ENCODE results near the gene HAAO. TPM values are rescaled to one million over a fixed set of nuclear protein-coding genes. Genes with fewer than 3 reads are reported as not detected.
A peak's percentile ranks its signal among the peaks of the same experiment; 100 is the strongest.

Gene HAAO
- total RNA-seq, 1 experiment from 2014 or later, result 6.6 TPM

DNA sequence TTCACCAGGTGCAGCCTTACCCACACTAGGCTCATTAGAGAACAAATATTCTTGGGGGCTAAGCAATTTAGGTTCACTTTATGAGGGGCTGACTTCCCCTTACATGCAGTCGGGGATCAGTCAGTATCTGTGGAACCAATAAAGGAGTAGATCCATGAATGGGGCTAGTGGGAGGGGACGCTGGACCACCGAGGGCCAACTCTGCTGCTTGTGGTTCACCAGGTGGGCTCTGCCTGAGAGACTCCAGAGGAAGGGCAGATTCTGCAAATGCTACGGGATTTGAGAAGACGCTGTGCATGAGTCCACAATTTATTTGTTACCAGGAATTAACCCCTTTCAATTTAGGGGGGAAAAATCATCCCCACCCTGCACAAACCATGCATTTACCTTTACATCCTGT, 15.9 kb upstream of the HAAO start:
- Histone ChIP-seq H3K18ac (ENCODE audit: insufficient read length, low read depth, low read length) (no peak overlapping the region), H2BK15ac (ENCODE audit: low read depth, low read length) (no peak overlapping the region), H3K27ac (ENCODE audit: insufficient read length, low read depth, low read length) (no peak overlapping the region), H3K4ac (ENCODE audit: low read depth, low read length) (no peak overlapping the region), H2AK5ac (ENCODE audit: insufficient read length, low read length) (no peak overlapping the region), H3K79me2 (ENCODE audit: insufficient read depth, low read length) (no peaks in the 10 kb centered on the region), H4K5ac (ENCODE audit: insufficient read length, low read depth, low read length) (no peak overlapping the region), H3K79me1 (ENCODE audit: insufficient read depth, low read depth, low read length, poor library complexity, severe bottlenecking) (no peaks in the 10 kb centered on the region), H3K14ac (ENCODE audit: insufficient read depth, low read length) (no peak overlapping the region), H3K27me3 (ENCODE audit: insufficient read depth, low read length) (0 out of 2 replicates have a peak, but pooled peaks cover 2% of the 10 kb centered on the region), H3K56ac (ENCODE audit: insufficient read length, low read depth, low read length) (no peak overlapping the region), H3K23ac (ENCODE audit: insufficient read length, low read depth, low read length) (no peak overlapping the region), H3K9me3 (ENCODE audit: control insufficient read depth, low read depth, low read length) (no peaks in the 10 kb centered on the region), H3K9ac (ENCODE audit: extremely low read depth, insufficient read length, low read length) (no peak overlapping the region), H3K4me1 (ENCODE audit: insufficient read depth, low read length) (no peaks in the 10 kb centered on the region), H2BK5ac (ENCODE audit: insufficient read length, low read length) (no peak overlapping the region), H2AFZ (ENCODE audit: low read length) (no peak overlapping the region), H3K23me2 (ENCODE audit: insufficient read length, low read depth, low read length, poor library complexity, severe bottlenecking) (peaks cover 6% of the 10 kb centered on the region), H2BK20ac (ENCODE audit: low read depth, low read length, poor library complexity, severe bottlenecking) (no peak overlapping the region), H4K20me1 (ENCODE audit: control insufficient read depth, insufficient read depth, insufficient read length) (no peaks in the 10 kb centered on the region), H4K91ac (ENCODE audit: insufficient read length, low read depth, low read length) (no peak overlapping the region), H4K8ac (replicated peaks; ENCODE audit: insufficient read length, low read depth, low read length) (no peak overlapping the region), H3T11ph (ENCODE audit: low read length) (no peak overlapping the region), H2BK120ac (ENCODE audit: low read depth, low read length, poor library complexity, severe bottlenecking) (no peak overlapping the region), H3K4me2 (ENCODE audit: insufficient read depth, insufficient read length, low read length) (no peak overlapping the region), H2BK12ac (ENCODE audit: insufficient read length, low read depth, low read length) (no peak overlapping the region)
- no peak for TF ChIP-seq CTCF (conservative IDR thresholded peaks at IDR 0.05)
- H3K9me3 Mint-ChIP-seq, result peaks cover 2 to 5% of the 10 kb centered on the region in 2 experiments; a peak in 4 of 5 replicates
- H3K27me3 Mint-ChIP-seq (ENCODE audit: low read depth), result peaks cover 15% of the 10 kb centered on the region
- WGBS (ENCODE audit: extremely low coverage, insufficient read length, low lambda C conversion rate), result no CpG with 5 or more reads among the region's 5 CpGs
- H3K36me3 Mint-ChIP-seq (ENCODE audit: insufficient read depth in 1 of 3, low read depth in 3 of 3), result peaks cover 0 to 4% (median 2%) of the 10 kb centered on the region in 3 experiments; a peak in 2 of 7 replicates
- H3K4me3 Mint-ChIP-seq, result 0 out of 5 replicates have a peak overlapping the region, but pooled peaks of 1 of the 2 experiments have one; percentile 18
- no peak for DNase-seq
- no peak overlapping the region for H3K27ac Mint-ChIP-seq
- peaks cover 16 to 17% of the 10 kb centered on the region in 2 experiments for H3K4me1 Mint-ChIP-seq

All from H9 (cell line).